IPS DF 6.9 (cell line): ENCODE results near the gene IL6ST.

Source experiments
- DNase-seq: peaks from one replicate; pipeline ENCODE4 v3.0.0-alpha.2; 2013; ENCODE audit warnings: low read depth, low spot score
- H3K27ac ChIP-seq: one replicate; pipeline ENCODE4 v1.5.1; 2013; ENCODE audit warnings: low read length, control low read depth
- H3K27me3 ChIP-seq: 2 replicates; pipeline ENCODE4 v1.6.1; 2013; ENCODE audit warnings: mild to moderate bottlenecking, low read length; ENCODE audit not compliant: control insufficient read depth, insufficient read depth
- H3K36me3 ChIP-seq: 2 replicates; pipeline ENCODE4 v1.6.1; 2013; ENCODE audit warnings: low read length; ENCODE audit not compliant: control insufficient read depth, insufficient read depth
- H3K4me1 ChIP-seq: 2 replicates; pipeline ENCODE4 v1.6.1; 2013; ENCODE audit warnings: low read length; ENCODE audit not compliant: control insufficient read depth, insufficient read depth
- H3K4me3 ChIP-seq: 2 replicates; pipeline ENCODE4 v1.5.1; 2013; ENCODE audit warnings: mild to moderate bottlenecking, low read length
- H3K9me3 ChIP-seq: 2 replicates; pipeline ENCODE4 v1.6.1; 2013; ENCODE audit warnings: low read length, inconsistent platforms; ENCODE audit not compliant: control insufficient read depth, insufficient read depth
- WGBS: extraction: QIAGEN DNeasy Blood & Tissue Kit; methylation state at CpG from one replicate; pipeline ENCODE4 v1.1.7; 2013; ENCODE audit warnings: mixed read lengths, missing lambda C conversion rate; ENCODE audit not compliant: insufficient read length, insufficient coverage; 5-methylcytosine and 5-hydroxymethylcytosine counted together

Gene IL6ST

GRCh38 chr5:55921617-55922016 lies 73.1 kb downstream of the IL6ST start:
- WGBS: no CpG with 5 or more reads among the region's 4 CpGs
- no peak overlapping the region for H3K27ac ChIP-seq
- H3K27me3 ChIP-seq: no peaks in the 10 kb centered on the region
- no peak for DNase-seq
- H3K9me3 ChIP-seq: no peaks in the 10 kb centered on the region
- H3K36me3 ChIP-seq: no peaks in the 10 kb centered on the region
- no peak overlapping the region for H3K4me3 ChIP-seq
- no peaks in the 10 kb centered on the region for H3K4me1 ChIP-seq

- no peaks in the 10 kb centered on the region for H3K27me3 ChIP-seq
- H3K9me3 ChIP-seq: no peaks in the 10 kb centered on the region
- H3K4me3 ChIP-seq: no peak overlapping the region
- H3K27ac ChIP-seq: no peak overlapping the region
- no peaks in the 10 kb centered on the region for H3K4me1 ChIP-seq
- no CpG with 5 or more reads among the region's 5 CpGs for WGBS
- H3K36me3 ChIP-seq: no peaks in the 10 kb centered on the region
- no peak for DNase-seq
Measured at GRCh38 chr5:55920784-55921183, 74.0 kb downstream of the IL6ST start.

DNA sequence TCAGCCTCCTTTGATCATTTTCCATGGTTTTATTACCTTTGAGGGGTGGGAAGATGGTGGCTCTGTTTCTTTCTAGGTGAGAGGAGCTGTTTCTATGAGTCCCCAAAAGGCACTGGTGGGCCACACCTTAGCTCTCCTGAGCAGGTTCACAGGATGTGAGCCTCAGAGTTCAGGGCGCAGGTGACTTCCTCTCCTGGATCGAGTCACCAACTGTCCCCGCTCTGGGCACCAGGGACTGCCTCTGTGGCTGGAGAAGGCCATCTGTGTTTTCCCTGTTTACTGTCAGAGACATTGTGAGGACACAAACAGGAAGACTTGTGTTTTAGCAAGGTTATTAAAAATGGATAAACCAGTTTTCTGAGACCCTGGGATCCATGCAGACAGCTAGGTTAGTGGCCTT lies 75.1 kb downstream of the IL6ST start:
- Histone ChIP-seq H3K27ac (no peak overlapping the region), H3K27me3 (no peaks in the 10 kb centered on the region), H3K4me3 (no peak overlapping the region), H3K4me1 (no peaks in the 10 kb centered on the region), H3K36me3 (no peaks in the 10 kb centered on the region), H3K9me3 (no peaks in the 10 kb centered on the region)
- no CpG with 5 or more reads among the region's 3 CpGs for WGBS
- DNase-seq: no peak

GRCh38 chr5:55918087-55919035 lies 76.4 kb downstream of the IL6ST start:
- Histone ChIP-seq H3K27me3 (no peaks in the 10 kb centered on the region), H3K36me3 (no peaks in the 10 kb centered on the region), H3K4me3 (no peak overlapping the region), H3K27ac (no peak overlapping the region), H3K4me1 (no peaks in the 10 kb centered on the region), H3K9me3 (no peaks in the 10 kb centered on the region)
- DNase-seq: no peak
- WGBS: no CpG with 5 or more reads among the region's 17 CpGs

DNA sequence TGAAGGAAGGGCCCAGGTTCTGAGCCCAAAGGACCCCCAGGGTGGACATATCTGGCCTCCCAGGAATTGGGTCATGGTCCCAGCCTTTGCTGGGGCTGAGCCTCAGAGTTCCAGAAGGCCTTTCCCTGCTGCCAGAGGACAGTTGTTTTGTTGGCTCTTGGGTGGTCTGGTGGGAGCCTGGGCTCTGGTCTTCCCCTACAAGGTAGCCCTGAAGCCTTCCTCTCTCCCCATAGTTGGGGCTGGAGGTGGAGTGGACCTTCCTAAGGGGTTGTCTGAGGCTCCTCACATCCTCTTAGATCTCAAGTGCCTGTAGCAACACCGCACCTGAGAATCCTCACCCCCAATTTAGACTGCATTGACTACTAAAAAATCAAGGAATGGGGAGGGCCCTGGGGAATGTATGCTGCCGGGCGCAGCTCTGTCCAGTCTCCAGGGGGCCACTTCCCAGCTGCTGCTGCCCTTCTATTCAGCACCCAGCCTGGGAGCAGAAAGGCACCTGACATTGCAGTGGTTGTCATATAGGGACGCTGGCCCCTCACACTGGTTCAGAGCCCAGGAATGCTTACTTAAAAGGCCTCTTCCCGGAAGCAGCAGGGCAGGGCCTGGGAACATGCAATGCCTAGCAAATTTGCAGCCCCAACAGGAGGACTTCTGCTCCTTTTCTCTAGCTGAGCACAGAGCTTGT lies 77.2 kb downstream of the IL6ST start:
- Histone ChIP-seq H3K27me3 (no peaks in the 10 kb centered on the region), H3K27ac (no peak overlapping the region), H3K4me3 (no peak overlapping the region), H3K36me3 (no peaks in the 10 kb centered on the region), H3K4me1 (no peaks in the 10 kb centered on the region), H3K9me3 (no peaks in the 10 kb centered on the region)
- no peak for DNase-seq
- WGBS: no CpG with 5 or more reads among the region's 5 CpGs

DNA sequence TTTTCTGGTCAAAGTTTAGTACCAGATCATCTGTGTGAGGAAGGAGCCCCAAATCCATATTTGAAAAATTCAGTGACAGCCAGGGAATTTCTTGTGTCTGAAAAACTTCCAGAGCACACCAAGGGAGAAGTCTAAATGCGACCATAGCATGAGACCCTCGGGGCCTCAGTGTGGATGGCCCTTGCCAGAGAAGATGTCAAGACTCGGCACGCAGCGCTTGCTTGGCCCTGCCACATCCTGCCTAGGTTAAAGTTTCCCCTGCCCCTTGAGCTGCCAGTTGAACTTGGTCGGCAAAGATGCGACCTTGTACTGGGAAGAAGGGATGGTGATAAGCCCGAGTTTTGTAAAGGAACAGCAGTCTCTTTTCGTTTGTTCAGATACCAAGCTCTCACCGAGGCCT lies 77.8 kb downstream of the IL6ST start:
- no CpG with 5 or more reads among the region's 10 CpGs for WGBS
- Histone ChIP-seq H3K36me3 (no peaks in the 10 kb centered on the region), H3K9me3 (no peaks in the 10 kb centered on the region), H3K4me3 (no peak overlapping the region), H3K27me3 (no peaks in the 10 kb centered on the region), H3K4me1 (no peaks in the 10 kb centered on the region), H3K27ac (no peak overlapping the region)
- no peak for DNase-seq

DNA sequence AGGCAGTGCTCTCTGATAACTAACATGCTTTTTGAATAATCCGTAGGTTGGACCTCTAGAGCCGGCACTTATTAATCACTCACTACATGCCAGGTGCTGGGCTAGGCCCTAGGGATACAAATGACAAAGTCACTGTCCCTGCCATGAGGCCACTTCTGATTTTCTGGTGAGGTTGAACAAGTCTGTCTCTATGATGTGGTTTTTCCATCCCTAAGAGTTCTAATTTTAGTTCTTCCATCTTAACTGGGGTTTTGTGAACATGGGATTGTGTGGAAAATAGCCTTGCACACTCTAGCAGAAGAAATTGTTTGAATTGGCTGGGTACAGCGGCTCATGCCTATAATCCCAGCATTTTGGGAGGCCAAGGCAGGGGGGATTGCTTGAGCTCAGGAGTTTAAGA lies 79.0 kb downstream of the IL6ST start:
- no peaks in the 10 kb centered on the region for H3K27me3 ChIP-seq
- H3K27ac ChIP-seq: no peak overlapping the region
- no peak overlapping the region for H3K4me3 ChIP-seq
- no peaks in the 10 kb centered on the region for H3K9me3 ChIP-seq
- no CpG with 5 or more reads among the region's 3 CpGs for WGBS
- no peak for DNase-seq
- H3K4me1 ChIP-seq: no peaks in the 10 kb centered on the region
- no peaks in the 10 kb centered on the region for H3K36me3 ChIP-seq

GRCh38 chr5:55914971-55915370 lies 79.8 kb downstream of the IL6ST start:
- no peak for DNase-seq
- Histone ChIP-seq H3K4me1 (no peaks in the 10 kb centered on the region), H3K9me3 (no peaks in the 10 kb centered on the region), H3K27me3 (no peaks in the 10 kb centered on the region), H3K36me3 (no peaks in the 10 kb centered on the region), H3K27ac (no peak overlapping the region), H3K4me3 (no peak overlapping the region)
- no CpG with 5 or more reads among the region's 2 CpGs for WGBS

DNA sequence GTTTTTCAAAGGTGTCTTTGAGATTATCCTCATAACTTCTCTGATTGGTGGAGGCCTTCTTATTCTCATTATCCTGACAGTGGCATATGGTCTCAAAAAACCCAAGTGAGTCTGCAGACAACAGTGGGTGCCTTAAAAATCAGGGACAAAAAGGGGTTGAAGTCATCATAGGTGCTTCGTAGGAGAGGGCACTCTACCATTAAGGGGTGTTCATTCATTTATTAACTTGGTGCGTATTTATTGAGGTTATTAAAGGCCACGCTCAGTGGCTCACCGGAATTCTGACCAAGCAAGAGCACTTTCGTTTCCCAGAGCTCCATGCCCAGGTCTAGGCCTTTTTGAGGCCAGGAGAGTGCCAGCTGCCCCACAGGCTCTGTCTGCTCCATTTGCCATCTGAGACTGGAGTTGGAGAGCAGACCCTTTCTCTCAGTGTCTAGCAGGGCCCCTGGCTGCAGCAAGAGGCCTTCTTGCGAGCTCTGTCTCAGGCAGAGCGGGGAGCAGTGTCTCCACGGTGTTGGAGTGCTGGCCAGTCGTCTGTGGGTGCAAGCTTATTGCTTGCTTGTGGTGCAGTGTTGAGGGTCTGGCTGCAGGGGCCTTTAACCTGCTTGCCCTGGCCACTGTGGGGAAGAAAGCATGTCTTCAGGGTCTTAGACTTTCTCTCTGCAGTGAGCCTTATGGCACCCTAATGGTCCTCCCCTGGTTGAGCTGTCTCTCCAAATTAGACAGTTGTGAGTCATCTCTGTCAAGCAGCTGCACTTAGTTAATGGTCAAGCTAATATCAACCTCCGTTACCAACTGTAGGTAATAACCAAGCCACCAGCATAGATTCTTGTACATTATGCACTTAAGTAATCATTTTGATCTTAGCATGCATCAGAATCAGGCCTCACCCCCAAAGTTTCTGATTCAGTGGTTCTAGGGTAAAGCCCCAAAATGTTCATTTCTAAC lies 81.0 kb downstream of the IL6ST start:
- DNase-seq: no peak
- H3K4me1 ChIP-seq: no peaks in the 10 kb centered on the region
- H3K9me3 ChIP-seq: no peaks in the 10 kb centered on the region
- H3K36me3 ChIP-seq: no peaks in the 10 kb centered on the region
- H3K27me3 ChIP-seq: no peaks in the 10 kb centered on the region
- H3K4me3 ChIP-seq: no peak overlapping the region
- H3K27ac ChIP-seq: no peak overlapping the region
- WGBS: no CpG with 5 or more reads among the region's 10 CpGs
